Keratinocyte (primary cell): ENCODE results near the gene SOWAHB. TPM values are rescaled to one million over a fixed set of nuclear protein-coding genes. Genes with fewer than 3 reads are reported as not detected.

Source experiments
- DNase-seq: peaks from one replicate; pipeline ENCODE4 v3.0.0-alpha.2; 2011; ENCODE audit warnings: low read depth, missing footprints, low spot score
- FAIRE-seq: peaks from 2 replicates; lab custom pipeline; 2011; peaks lifted over from hg19 to GRCh38; lab: Jason Lieb, UNC
- H2AFZ ChIP-seq: 2 replicates; pipeline ENCODE4 v1.6.0; 2012; ENCODE audit warnings: low read length, control low read depth, inconsistent platforms; ENCODE audit not compliant: control insufficient read depth
- H3K27ac ChIP-seq: 2 replicates; pipeline ENCODE4 v1.5.1; 2011; ENCODE audit warnings: low read length; ENCODE audit not compliant: control insufficient read depth, insufficient read depth
- H3K27me3 ChIP-seq: 3 replicates; pipeline ENCODE4 v1.6.0; 2011; ENCODE audit warnings: low read length; ENCODE audit not compliant: control insufficient read depth, insufficient read depth; ENCODE audit errors: extremely low read depth
- H3K36me3 ChIP-seq, 2 experiments: 2 replicates in 1 of 2; 3 replicates in 1 of 2; pipeline ENCODE4 v1.5.1; 2011; ENCODE audit warnings: low read length in 2 of 2, mild to moderate bottlenecking in 1 of 2; ENCODE audit not compliant: control insufficient read depth in 2 of 2, insufficient read depth in 2 of 2; ENCODE audit errors: extremely low read depth in 1 of 2
- H3K4me1 ChIP-seq: 3 replicates; pipeline ENCODE4 v1.5.1; 2011; ENCODE audit warnings: low read length; ENCODE audit not compliant: control insufficient read depth, insufficient read depth; ENCODE audit errors: extremely low read depth
- H3K4me2 ChIP-seq: 3 replicates; pipeline ENCODE4 v1.6.0; 2011; ENCODE audit warnings: low read depth, low read length; ENCODE audit not compliant: control insufficient read depth, insufficient read depth; ENCODE audit errors: extremely low read depth
- H3K4me3 ChIP-seq, 3 experiments: fragments of 200-600 bp in 1 of 3; sonication (generic) in 1 of 3; 2 replicates in 2 of 3; 3 replicates in 1 of 3; pipeline ENCODE4 v1.5.1; 2011 to 2016; ENCODE audit warnings: low read length in 3 of 3, mild to moderate bottlenecking in 3 of 3, control low read depth in 2 of 3, inconsistent platforms in 1 of 3, low read depth in 1 of 3, mixed read lengths in 1 of 3, mixed run types in 1 of 3, moderate library complexity in 1 of 3; ENCODE audit not compliant: control insufficient read depth in 2 of 3, insufficient read depth in 2 of 3; ENCODE audit errors: extremely low read depth in 1 of 3
- H3K79me2 ChIP-seq: 2 replicates; pipeline ENCODE4 v1.6.0; 2012; ENCODE audit warnings: low read length; ENCODE audit not compliant: control insufficient read depth, insufficient read depth
- H3K9ac ChIP-seq: 3 replicates; pipeline ENCODE4 v1.6.0; 2011; ENCODE audit warnings: low read length; ENCODE audit not compliant: control insufficient read depth, insufficient read depth; ENCODE audit errors: extremely low read depth
- H3K9me1 ChIP-seq: 3 replicates; pipeline ENCODE4 v1.6.0; 2011; ENCODE audit warnings: low read length; ENCODE audit not compliant: control insufficient read depth, insufficient read depth; ENCODE audit errors: extremely low read depth
- H3K9me3 ChIP-seq: 2 replicates; pipeline ENCODE4 v1.5.1; 2012; ENCODE audit warnings: low read depth, low read length; ENCODE audit not compliant: control insufficient read depth
- H4K20me1 ChIP-seq: 3 replicates; pipeline ENCODE4 v1.6.0; 2011; ENCODE audit warnings: low read length; ENCODE audit not compliant: control insufficient read depth, insufficient read depth; ENCODE audit errors: extremely low read depth
- CTCF ChIP-seq, 3 experiments: IDR thresholded peaks in 1 of 3; conservative IDR thresholded peaks in 1 of 3; optimal IDR thresholded peaks in 1 of 3; 2 replicates in 2 of 3; 3 replicates in 1 of 3; pipeline versions ENCODE3 to v1.5.1; 2011; ENCODE audit warnings: low read length in 3 of 3, mild to moderate bottlenecking in 3 of 3, moderate library complexity in 2 of 3, control low read depth in 1 of 3, inconsistent platforms in 1 of 3; ENCODE audit not compliant: insufficient read depth in 2 of 3; ENCODE audit errors: extremely low read depth in 1 of 3
- EZH2 ChIP-seq: IDR thresholded peaks from one replicate; pipeline ENCODE4 v1.6.1; 2012; ENCODE audit warnings: inconsistent platforms, mild to moderate bottlenecking, low read length, moderate library complexity
- dilution Hi-C: fragments of 300-500 bp; cut with MboI; formaldehyde crosslinking; loops from one replicate; pipeline ENCODE4 v1.7.0; 2020; ENCODE audit warnings: low sequenced_read_pairs; ENCODE audit not compliant: extremely low pct_ligation_motif_present
- polyA plus RNA-seq, 5 experiments: library from polyadenylated mRNA; depleted of rRNA in 3 of 5; stranded (reverse) in 3 of 5; stranded (forward) in 1 of 5; unstranded in 1 of 5; fragments of >200 nt; gene quantifications; 1 replicate in 1 of 5; 2 replicates in 3 of 5; 3 replicates in 1 of 5; pipeline versions ENCODE4 v1.2.1 to v1.2.3, GENCODE V29; 2011 to 2012; ENCODE audit warnings: missing spikeins in 2 of 5, low read depth in 1 of 5, low replicate concordance in 1 of 5

SOWAHB gene
- polyA plus RNA-seq, 1 donor (not counting 4 experiments of a cell fraction or from before 2014, with no cell fraction given) = 0.18 TPM

- DNase-seq = no peak
- H3K36me3 ChIP-seq = no peaks in the 10 kb centered on the region
- H4K20me1 ChIP-seq = no peaks in the 10 kb centered on the region
- H3K4me1 ChIP-seq = no peaks in the 10 kb centered on the region
- no peaks in the 10 kb centered on the region for H3K9me1 ChIP-seq
- dilution Hi-C loops = no loop called here
- no peaks in the 10 kb centered on the region for H3K79me2 ChIP-seq
- H3K4me2 ChIP-seq = no peak overlapping the region
- TF ChIP-seq CTCF (optimal IDR thresholded peaks at IDR 0.05 in 1 of 3, IDR thresholded peaks at IDR 0.05 in 1 of 3, conservative IDR thresholded peaks at IDR 0.05 in 1 of 3; ENCODE audit: extremely low read depth in 1 of 3, insufficient read depth in 2 of 3, low read length in 3 of 3) (no peak), EZH2 (no peak)
- H3K9me3 ChIP-seq = no peaks in the 10 kb centered on the region
- H3K27me3 ChIP-seq = no peaks in the 10 kb centered on the region
- H3K4me3 ChIP-seq = no peak overlapping the region
- H3K27ac ChIP-seq = no peak overlapping the region
- H2AFZ ChIP-seq = no peak overlapping the region
- H3K9ac ChIP-seq = no peak overlapping the region
- FAIRE-seq = no peak
These were observed 11.7 kb downstream of the SOWAHB start for GRCh38 chr4:76886214-76886613.

GRCh38 chr4:76883147-76883546, 14.8 kb downstream of the SOWAHB start:
- FAIRE-seq = no peak

More at GRCh38 chr4:76883147-76883546, 14.8 kb downstream of the SOWAHB start:
- Histone ChIP-seq H3K27ac (no peak overlapping the region), H3K9ac (no peak overlapping the region), H3K79me2 (no peaks in the 10 kb centered on the region), H3K4me1 (no peaks in the 10 kb centered on the region), H3K36me3 (no peaks in the 10 kb centered on the region), H3K9me1 (no peaks in the 10 kb centered on the region), H3K4me2 (no peak overlapping the region), H3K27me3 (no peaks in the 10 kb centered on the region), H4K20me1 (no peaks in the 10 kb centered on the region), H3K4me3 (no peak overlapping the region), H3K9me3 (no peaks in the 10 kb centered on the region), H2AFZ (no peak overlapping the region)
- TF ChIP-seq CTCF (optimal IDR thresholded peaks at IDR 0.05 in 1 of 3, IDR thresholded peaks at IDR 0.05 in 1 of 3, conservative IDR thresholded peaks at IDR 0.05 in 1 of 3; ENCODE audit: extremely low read depth in 1 of 3, insufficient read depth in 2 of 3, low read length in 3 of 3) (no peak), EZH2 (no peak)
- dilution Hi-C loops = no loop called here
- no peak for DNase-seq
